ENCODE measurements around the gene MAP7.

- TF ChIP-seq, protein P1, sequence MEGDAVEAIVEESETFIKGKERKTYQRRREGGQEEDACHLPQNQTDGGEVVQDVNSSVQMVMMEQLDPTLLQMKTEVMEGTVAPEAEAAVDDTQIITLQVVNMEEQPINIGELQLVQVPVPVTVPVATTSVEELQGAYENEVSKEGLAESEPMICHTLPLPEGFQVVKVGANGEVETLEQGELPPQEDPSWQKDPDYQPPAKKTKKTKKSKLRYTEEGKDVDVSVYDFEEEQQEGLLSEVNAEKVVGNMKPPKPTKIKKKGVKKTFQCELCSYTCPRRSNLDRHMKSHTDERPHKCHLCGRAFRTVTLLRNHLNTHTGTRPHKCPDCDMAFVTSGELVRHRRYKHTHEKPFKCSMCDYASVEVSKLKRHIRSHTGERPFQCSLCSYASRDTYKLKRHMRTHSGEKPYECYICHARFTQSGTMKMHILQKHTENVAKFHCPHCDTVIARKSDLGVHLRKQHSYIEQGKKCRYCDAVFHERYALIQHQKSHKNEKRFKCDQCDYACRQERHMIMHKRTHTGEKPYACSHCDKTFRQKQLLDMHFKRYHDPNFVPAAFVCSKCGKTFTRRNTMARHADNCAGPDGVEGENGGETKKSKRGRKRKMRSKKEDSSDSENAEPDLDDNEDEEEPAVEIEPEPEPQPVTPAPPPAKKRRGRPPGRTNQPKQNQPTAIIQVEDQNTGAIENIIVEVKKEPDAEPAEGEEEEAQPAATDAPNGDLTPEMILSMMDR (IDR thresholded peaks at IDR 0.05) = no peak
- no peak for TF ChIP-seq EP300 (IDR thresholded peaks at IDR 0.05)
- no peak for TF ChIP-seq POLR2AphosphoS5 (IDR thresholded peaks at IDR 0.05)
- no peak for TF ChIP-seq POLR2A (IDR thresholded peaks at IDR 0.05)
These were observed 199.3 kb downstream of the MAP7 start for GRCh38 chr6:136350914-136351313.
